ENCODE measurements around the gene ZNF138.

GRCh38 chr7:64879800-64880199 is 85.6 kb downstream of the ZNF138 start:
- TF ChIP-seq CTCF (optimal IDR thresholded peaks at IDR 0.05 in 1 of 3, IDR thresholded peaks at IDR 0.05 in 1 of 3, conservative IDR thresholded peaks at IDR 0.05 in 1 of 3; ENCODE audit: extremely low read depth in 1 of 3, insufficient read depth in 2 of 3, low read length in 3 of 3), result no peak
- TF ChIP-seq EZH2 (IDR thresholded peaks at IDR 0.05; ENCODE audit: low read length), result no peak

Measured in keratinocyte (primary cell).